CD8-positive, alpha-beta memory T cell (primary cell): Measurements from ENCODE around the gene TSSC4. TPM values are rescaled to one million over a fixed set of nuclear protein-coding genes. Genes with fewer than 3 reads are reported as not detected.

Experiments used
- CTCF ChIA-PET: fragments of 350-600 bp; sonication (Branson Sonifier 250); formaldehyde crosslinking; loops from one replicate; lab custom pipeline; 2021; ENCODE audit warnings: antibody characterized with exemption; lab: Charles Lee
- POLR2A ChIA-PET: fragments of 350-600 bp; sonication (Branson Sonifier 250); formaldehyde crosslinking; loops from one replicate; lab custom pipeline; 2021; ENCODE audit warnings: antibody characterized with exemption; lab: Charles Lee
- DNase-seq, 5 donors: peaks; one replicate each; pipeline versions ENCODE4 v3.0.0 to v3.0.0-alpha.2; 2020 to 2022; ENCODE audit warnings: mixed read lengths in 1 of 5
- H3K27ac ChIP-seq: one replicate; pipeline ENCODE4 v1.7.0; 2013; ENCODE audit warnings: low read depth, mild to moderate bottlenecking, low read length, moderate library complexity
- H3K27me3 ChIP-seq: 2 replicates; pipeline ENCODE4 v1.7.0; 2013; ENCODE audit warnings: low read length, mild to moderate bottlenecking; ENCODE audit not compliant: insufficient read depth, poor library complexity, severe bottlenecking
- H3K36me3 ChIP-seq: 2 replicates; pipeline ENCODE4 v1.7.0; 2013; ENCODE audit warnings: mild to moderate bottlenecking, low read length, moderate library complexity; ENCODE audit not compliant: insufficient read depth
- H3K4me1 ChIP-seq: 2 replicates; pipeline ENCODE4 v1.7.0; 2013; ENCODE audit warnings: mild to moderate bottlenecking, low read length, moderate library complexity; ENCODE audit not compliant: insufficient read depth
- H3K4me3 ChIP-seq: 2 replicates; pipeline ENCODE4 v1.7.0; 2013; ENCODE audit warnings: mild to moderate bottlenecking, low read length
- H3K9me3 ChIP-seq: 2 replicates; pipeline ENCODE4 v1.7.0; 2013; ENCODE audit warnings: mild to moderate bottlenecking, low read length
- H3K27ac Mint-ChIP-seq, 8 donors: one replicate each; pipeline ENCODE4 v1.8.0; 2020 to 2021; ENCODE audit warnings: mixed read lengths in 8 of 8, mild to moderate bottlenecking in 6 of 8, inconsistent platforms in 3 of 8, moderate library complexity in 3 of 8
- H3K27me3 Mint-ChIP-seq, 2 donors: one replicate each; pipeline ENCODE4 v1.8.0; 2020 to 2021; ENCODE audit warnings: mixed read lengths in 2 of 2, mild to moderate bottlenecking in 1 of 2, moderate library complexity in 1 of 2
- H3K36me3 Mint-ChIP-seq, 3 donors: one replicate each; pipeline ENCODE4 v1.8.0; 2020 to 2021; ENCODE audit warnings: mixed read lengths in 3 of 3, inconsistent platforms in 1 of 3, mild to moderate bottlenecking in 1 of 3
- H3K4me1 Mint-ChIP-seq, 3 donors: one replicate each; pipeline ENCODE4 v1.8.0; 2020 to 2021; ENCODE audit warnings: mixed read lengths in 3 of 3, inconsistent platforms in 1 of 3, mild to moderate bottlenecking in 1 of 3
- H3K4me3 Mint-ChIP-seq, 7 donors: one replicate each; pipeline ENCODE4 v1.8.0; 2020 to 2021; ENCODE audit warnings: mixed read lengths in 7 of 7, mild to moderate bottlenecking in 6 of 7, moderate library complexity in 4 of 7, inconsistent platforms in 2 of 7
- H3K9me3 Mint-ChIP-seq, 5 donors: one replicate each; pipeline ENCODE4 v1.8.0; 2020 to 2022; ENCODE audit warnings: mixed read lengths in 5 of 5, mild to moderate bottlenecking in 3 of 5, moderate library complexity in 2 of 5, inconsistent platforms in 1 of 5
- polyA plus RNA-seq: library from polyadenylated mRNA; unstranded; fragments of 300-500 nt; fragmentation: Illumina TruSeq; gene quantifications from one replicate; pipeline ENCODE4 v1.2.3, GENCODE V29; 2021
- total RNA-seq, 2 experiments: library from RNA; stranded (reverse); gene quantifications; one replicate each; pipeline ENCODE4 v1.2.3, GENCODE V29; 2021

TSSC4 gene
- total and polyA plus RNA-seq, 3 experiments from 2014 or later = 79.6 to 85.6 (median 84.1) TPM

GRCh38 chr11:2426826-2427521 is 26.4 kb downstream of the TSSC4 start:
- Mint-ChIP-seq H3K9me3 (no peaks in the 10 kb centered on the region), H3K4me1 (no peaks in the 10 kb centered on the region), H3K27me3 (no peaks in the 10 kb centered on the region), H3K36me3 (no peaks in the 10 kb centered on the region), H3K27ac (no peak overlapping the region), H3K4me3 (no peak overlapping the region)
- no peak for DNase-seq
- Histone ChIP-seq H3K4me1 (no peaks in the 10 kb centered on the region), H3K9me3 (no peaks in the 10 kb centered on the region), H3K27me3 (no peaks in the 10 kb centered on the region), H3K4me3 (no peak overlapping the region), H3K36me3 (no peaks in the 10 kb centered on the region), H3K27ac (no peak overlapping the region)
- ChIA-PET POLR2A (no interaction called here), CTCF (interaction anchor here (0.7 to 11.1 kb wide), 12 partner anchors 7 to 465 kb away, joined by 3 to 146 read pairs (median 3); partner anchors contain the start of gene CD81)

- H3K9me3 Mint-ChIP-seq = no peaks in the 10 kb centered on the region
- no peak overlapping the region for H3K27ac ChIP-seq
- H3K4me1 Mint-ChIP-seq = no peaks in the 10 kb centered on the region
- H3K4me3 Mint-ChIP-seq = no peak overlapping the region
- H3K27me3 ChIP-seq = no peaks in the 10 kb centered on the region
- POLR2A ChIA-PET = no interaction called here
- no peaks in the 10 kb centered on the region for H3K9me3 ChIP-seq
- no peak overlapping the region for H3K27ac Mint-ChIP-seq
- CTCF ChIA-PET = interaction anchor here (0.7 to 11.1 kb wide), 11 partner anchors 8 to 462 kb away, joined by 3 to 146 read pairs (median 3); partner anchors contain the start of gene CD81
- no peak for DNase-seq
- no peak overlapping the region for H3K4me3 ChIP-seq
- H3K36me3 Mint-ChIP-seq = no peaks in the 10 kb centered on the region
- H3K27me3 Mint-ChIP-seq = no peaks in the 10 kb centered on the region
- H3K36me3 ChIP-seq = no peaks in the 10 kb centered on the region
- no peaks in the 10 kb centered on the region for H3K4me1 ChIP-seq
These were observed 27.3 kb downstream of the TSSC4 start for GRCh38 chr11:2427721-2428321.

- H3K27me3 Mint-ChIP-seq = no peaks in the 10 kb centered on the region
- H3K36me3 ChIP-seq = no peaks in the 10 kb centered on the region
- ChIA-PET CTCF (interaction anchor here (1.0 to 11.1 kb wide), 6 partner anchors 17 to 462 kb away, joined by 3 to 146 read pairs (median 3); no protein-coding TSS in a partner anchor), POLR2A (no interaction called here)
- H3K27ac ChIP-seq = no peak overlapping the region
- no peaks in the 10 kb centered on the region for H3K36me3 Mint-ChIP-seq
- no peaks in the 10 kb centered on the region for H3K4me1 ChIP-seq
- no peaks in the 10 kb centered on the region for H3K4me1 Mint-ChIP-seq
- no peaks in the 10 kb centered on the region for H3K9me3 ChIP-seq
- no peaks in the 10 kb centered on the region for H3K9me3 Mint-ChIP-seq
- DNase-seq = peak; percentile 72 to 90 (median 82)
- no peak overlapping the region for H3K4me3 ChIP-seq
- no peak overlapping the region for H3K4me3 Mint-ChIP-seq
- H3K27ac Mint-ChIP-seq = no peak overlapping the region
- H3K27me3 ChIP-seq = no peaks in the 10 kb centered on the region
These were observed 27.8 kb downstream of the TSSC4 start for GRCh38 chr11:2428322-2428795.

GRCh38 chr11:2431395-2431794 is 30.8 kb downstream of the TSSC4 start:
- H3K4me3 Mint-ChIP-seq = no peak overlapping the region
- Histone ChIP-seq H3K27me3 (no peaks in the 10 kb centered on the region), H3K9me3 (no peaks in the 10 kb centered on the region), H3K27ac (no peak overlapping the region), H3K4me1 (no peaks in the 10 kb centered on the region), H3K4me3 (no peak overlapping the region), H3K36me3 (no peaks in the 10 kb centered on the region)
- peak in 1 of 5 donors; percentile 17 for DNase-seq
- H3K36me3 Mint-ChIP-seq = no peaks in the 10 kb centered on the region
- H3K4me1 Mint-ChIP-seq = no peaks in the 10 kb centered on the region
- no peaks in the 10 kb centered on the region for H3K27me3 Mint-ChIP-seq
- POLR2A ChIA-PET = no interaction called here
- CTCF ChIA-PET = interaction anchor here (1.3 to 4.5 kb wide), 3 partner anchors 10 to 660 kb away, joined by 4 to 31 read pairs (median 4); no protein-coding TSS in a partner anchor
- H3K9me3 Mint-ChIP-seq = no peaks in the 10 kb centered on the region
- H3K27ac Mint-ChIP-seq = peak overlapping the region in 1 of 8 donors; percentile 59

- H3K4me3 Mint-ChIP-seq = no peak overlapping the region
- H3K27ac Mint-ChIP-seq = no peak overlapping the region
- no peaks in the 10 kb centered on the region for H3K4me1 Mint-ChIP-seq
- ChIA-PET CTCF (interaction anchor here (1.4 to 4.5 kb wide), 2 partner anchors 100 to 103 kb away, joined by 3 to 31 read pairs; no protein-coding TSS in a partner anchor), POLR2A (no interaction called here)
- Histone ChIP-seq H3K4me1 (no peaks in the 10 kb centered on the region), H3K4me3 (no peak overlapping the region), H3K36me3 (no peaks in the 10 kb centered on the region), H3K27me3 (no peaks in the 10 kb centered on the region), H3K9me3 (no peaks in the 10 kb centered on the region), H3K27ac (no peak overlapping the region)
- no peaks in the 10 kb centered on the region for H3K36me3 Mint-ChIP-seq
- no peaks in the 10 kb centered on the region for H3K9me3 Mint-ChIP-seq
- H3K27me3 Mint-ChIP-seq = peaks cover 0 to 3% of the 10 kb centered on the region in 2 donors
- DNase-seq = peak in 1 of 5 donors; percentile 17
These were observed 31.6 kb downstream of the TSSC4 start for GRCh38 chr11:2432171-2432621.

- peak in 1 of 5 donors; percentile 35 for DNase-seq
- Histone ChIP-seq H3K36me3 (no peaks in the 10 kb centered on the region), H3K27ac (no peak overlapping the region), H3K4me3 (no peak overlapping the region), H3K9me3 (no peaks in the 10 kb centered on the region), H3K27me3 (no peaks in the 10 kb centered on the region), H3K4me1 (no peaks in the 10 kb centered on the region)
- Mint-ChIP-seq H3K36me3 (no peaks in the 10 kb centered on the region), H3K9me3 (no peaks in the 10 kb centered on the region), H3K4me3 (no peak overlapping the region), H3K27me3 (peaks cover 2 to 8% of the 10 kb centered on the region in 2 donors), H3K4me1 (no peaks in the 10 kb centered on the region), H3K27ac (no peak overlapping the region)
- CTCF ChIA-PET = interaction anchor here (1.4 to 4.5 kb wide), 2 partner anchors 99 to 103 kb away, joined by 3 to 31 read pairs; no protein-coding TSS in a partner anchor
- POLR2A ChIA-PET = no interaction called here
These were observed 32.1 kb downstream of the TSSC4 start for GRCh38 chr11:2432628-2433071.

GRCh38 chr11:2433106-2433925 is 32.8 kb downstream of the TSSC4 start:
- Histone ChIP-seq H3K4me1 (no peaks in the 10 kb centered on the region), H3K4me3 (no peak overlapping the region), H3K27ac (no peak overlapping the region), H3K36me3 (no peaks in the 10 kb centered on the region), H3K27me3 (no peaks in the 10 kb centered on the region), H3K9me3 (no peaks in the 10 kb centered on the region)
- H3K27me3 Mint-ChIP-seq = peaks cover 4 to 11% of the 10 kb centered on the region in 2 donors
- no peaks in the 10 kb centered on the region for H3K36me3 Mint-ChIP-seq
- H3K9me3 Mint-ChIP-seq = no peaks in the 10 kb centered on the region
- ChIA-PET CTCF (interaction anchor here (1.4 to 4.5 kb wide), 2 partner anchors 98 to 102 kb away, joined by 3 to 31 read pairs; no protein-coding TSS in a partner anchor), POLR2A (no interaction called here)
- no peak overlapping the region for H3K27ac Mint-ChIP-seq
- DNase-seq = peak in 1 of 5 donors; percentile 26
- no peaks in the 10 kb centered on the region for H3K4me1 Mint-ChIP-seq
- H3K4me3 Mint-ChIP-seq = no peak overlapping the region
